ENCODE results near the gene LACTB.

Gene LACTB

GRCh38 chr15:63133786-63134185 lies 12.1 kb downstream of the LACTB start:
- no peak for DNase-seq (ENCODE audit: insufficient read length, low spot score)
- FAIRE-seq = no peak
- TF ChIP-seq CTCF (IDR thresholded peaks at IDR 0.05; ENCODE audit: insufficient read depth, missing control alignments) = no peak

- TF ChIP-seq CTCF (IDR thresholded peaks at IDR 0.05; ENCODE audit: insufficient read depth, missing control alignments) = no peak
- no peak for FAIRE-seq
- DNase-seq (ENCODE audit: insufficient read length, low spot score) = no peak
Measured at GRCh38 chr15:63134245-63134985, 12.8 kb downstream of the LACTB start.

GRCh38 chr15:63135281-63135680 lies 13.6 kb downstream of the LACTB start:
- TF ChIP-seq CTCF (IDR thresholded peaks at IDR 0.05; ENCODE audit: insufficient read depth, missing control alignments) = no peak
- FAIRE-seq = no peak

GRCh38 chr15:63135804-63136203 lies 14.1 kb downstream of the LACTB start:
- DNase-seq (ENCODE audit: insufficient read length, low spot score) (no peak), FAIRE-seq (no peak)
- TF ChIP-seq CTCF (IDR thresholded peaks at IDR 0.05; ENCODE audit: insufficient read depth, missing control alignments) = no peak

More at GRCh38 chr15:63135281-63135680, 13.6 kb downstream of the LACTB start:
- DNase-seq (ENCODE audit: insufficient read length, low spot score) = no peak

- no peak for FAIRE-seq
- no peak for TF ChIP-seq CTCF (IDR thresholded peaks at IDR 0.05; ENCODE audit: insufficient read depth, missing control alignments)
- DNase-seq (ENCODE audit: insufficient read length, low spot score) = no peak
Measured at GRCh38 chr15:63136742-63137141, 15.1 kb downstream of the LACTB start.

GRCh38 chr15:63140936-63141335 lies 19.3 kb downstream of the LACTB start:
- DNase-seq (ENCODE audit: insufficient read length, low spot score) = no peak
- no peak for FAIRE-seq
- TF ChIP-seq CTCF (IDR thresholded peaks at IDR 0.05; ENCODE audit: insufficient read depth, missing control alignments) = no peak

GRCh38 chr15:63145426-63145825 lies 23.8 kb downstream of the LACTB start:
- DNase-seq (ENCODE audit: insufficient read length, low spot score) (no peak), FAIRE-seq (no peak)
- no peak for TF ChIP-seq CTCF (IDR thresholded peaks at IDR 0.05; ENCODE audit: insufficient read depth, missing control alignments)
